MCF 10A (cell line): Measurements from ENCODE around the gene GAK. TPM values are rescaled to one million over a fixed set of nuclear protein-coding genes. Genes with fewer than 3 reads are reported as not detected.

Experiments
- BruUV-seq: library from RNA; stranded (reverse); fragments of 400-500 nt; replicated peaks from 2 replicates; lab custom pipeline; 2021; lab: Mats Ljungman, UMichigan
- CTCF ChIA-PET: fragments of 300-600 bp; sonication (Branson Sonifier 250); formaldehyde crosslinking; extraction: SDS; loops from one replicate; lab custom pipeline; 2021; ENCODE audit warnings: antibody characterized with exemption, inconsistent platforms; lab: Yijun Ruan, JAX
- POLR2A ChIA-PET: fragments of 300-600, 350-650 bp; sonication (Branson Sonifier 250); formaldehyde crosslinking; extraction: SDS; loops from one replicate; lab custom pipeline; 2020; ENCODE audit warnings: antibody characterized with exemption, inconsistent platforms; lab: Yijun Ruan, JAX
- DNase-seq: peaks from one replicate; pipeline ENCODE4 v3.0.0-alpha.2; 2018; ENCODE audit not compliant: unreplicated experiment
- H3K27ac Mint-ChIP-seq: one replicate; pipeline ENCODE4 v1.8.0; 2022; ENCODE audit warnings: mild to moderate bottlenecking, low read depth, mixed read lengths; ENCODE audit not compliant: unreplicated experiment
- H3K27me3 Mint-ChIP-seq: one replicate; pipeline ENCODE4 v1.8.0; 2022; ENCODE audit warnings: mixed read lengths; ENCODE audit not compliant: insufficient read depth, unreplicated experiment
- H3K36me3 Mint-ChIP-seq: one replicate; pipeline ENCODE4 v1.8.0; 2022; ENCODE audit warnings: mild to moderate bottlenecking, moderate library complexity, mixed read lengths; ENCODE audit not compliant: insufficient read depth, unreplicated experiment
- H3K4me1 Mint-ChIP-seq: one replicate; pipeline ENCODE4 v1.8.0; 2022; ENCODE audit warnings: mixed read lengths; ENCODE audit not compliant: insufficient read depth, unreplicated experiment
- H3K4me3 Mint-ChIP-seq: one replicate; pipeline ENCODE4 v1.8.0; 2022; ENCODE audit warnings: mild to moderate bottlenecking, moderate library complexity, mixed read lengths; ENCODE audit not compliant: unreplicated experiment
- H3K9me3 Mint-ChIP-seq: one replicate; pipeline ENCODE4 v1.8.0; 2022; ENCODE audit warnings: mixed read lengths; ENCODE audit not compliant: unreplicated experiment
- intact Hi-C: fragments of 100-400 bp; cut with micrococcal nuclease; formaldehyde crosslinking; loops from 2 replicates; pipeline ENCODE4 v1.14.1; 2022
- total RNA-seq: library from RNA; stranded (reverse); gene quantifications from 2 replicates; pipeline ENCODE4 v1.2.3, GENCODE V29; 2022
- TF ChIP-seq, protein P1 (sequence below): fragments of 200-600 bp; IDR thresholded peaks from one replicate; pipeline ENCODE4 v1.8.0; 2022; ENCODE audit warnings: antibody characterized with exemption, mild to moderate bottlenecking; ENCODE audit not compliant: unreplicated experiment

Gene GAK
- total RNA-seq, 1 experiment from 2014 or later = 72.9 TPM

DNA sequence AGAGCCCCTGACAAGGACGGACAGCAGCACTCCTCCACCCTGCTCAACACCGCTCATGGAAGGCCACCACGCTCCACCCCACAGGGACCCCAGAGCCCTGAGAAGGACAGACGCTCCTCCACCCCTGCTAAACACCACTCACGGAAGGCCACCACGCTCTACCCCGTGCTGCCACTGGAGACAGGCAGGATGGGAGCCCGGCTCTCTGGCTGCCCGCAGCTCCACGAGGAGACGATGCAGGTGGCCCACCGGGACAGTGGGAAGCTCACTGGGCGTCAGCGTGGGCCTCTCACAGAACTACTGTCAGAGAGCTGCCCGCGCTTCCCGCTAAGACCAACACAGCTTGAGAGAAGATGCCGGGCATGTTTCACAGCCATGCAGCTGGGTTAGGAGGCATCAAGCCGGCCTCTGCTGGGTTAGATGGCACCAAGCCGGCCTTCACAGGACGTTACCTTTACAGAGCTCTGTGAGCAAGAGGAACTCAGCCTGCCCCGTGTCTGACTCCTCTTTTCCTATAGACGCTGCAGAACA, 20.8 kb downstream of the GAK start:
- BruUV-seq = no TSS peak
- TF ChIP-seq, protein P1, sequence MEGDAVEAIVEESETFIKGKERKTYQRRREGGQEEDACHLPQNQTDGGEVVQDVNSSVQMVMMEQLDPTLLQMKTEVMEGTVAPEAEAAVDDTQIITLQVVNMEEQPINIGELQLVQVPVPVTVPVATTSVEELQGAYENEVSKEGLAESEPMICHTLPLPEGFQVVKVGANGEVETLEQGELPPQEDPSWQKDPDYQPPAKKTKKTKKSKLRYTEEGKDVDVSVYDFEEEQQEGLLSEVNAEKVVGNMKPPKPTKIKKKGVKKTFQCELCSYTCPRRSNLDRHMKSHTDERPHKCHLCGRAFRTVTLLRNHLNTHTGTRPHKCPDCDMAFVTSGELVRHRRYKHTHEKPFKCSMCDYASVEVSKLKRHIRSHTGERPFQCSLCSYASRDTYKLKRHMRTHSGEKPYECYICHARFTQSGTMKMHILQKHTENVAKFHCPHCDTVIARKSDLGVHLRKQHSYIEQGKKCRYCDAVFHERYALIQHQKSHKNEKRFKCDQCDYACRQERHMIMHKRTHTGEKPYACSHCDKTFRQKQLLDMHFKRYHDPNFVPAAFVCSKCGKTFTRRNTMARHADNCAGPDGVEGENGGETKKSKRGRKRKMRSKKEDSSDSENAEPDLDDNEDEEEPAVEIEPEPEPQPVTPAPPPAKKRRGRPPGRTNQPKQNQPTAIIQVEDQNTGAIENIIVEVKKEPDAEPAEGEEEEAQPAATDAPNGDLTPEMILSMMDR = no peak
- CTCF ChIA-PET = no interaction called here
- no peak overlapping the region for H3K4me3 Mint-ChIP-seq
- peaks cover 13% of the 10 kb centered on the region for H3K36me3 Mint-ChIP-seq
- H3K4me1 Mint-ChIP-seq = no peaks in the 10 kb centered on the region
- POLR2A ChIA-PET = interaction anchor here (1.0 to 1.1 kb wide), 2 partner anchors 9 to 21 kb away, joined by 3 to 4 read pairs; partner anchors contain the start of genes GAK and TMEM175
- DNase-seq = no peak
- intact Hi-C loops = no loop called here
- no peaks in the 10 kb centered on the region for H3K9me3 Mint-ChIP-seq
- no peaks in the 10 kb centered on the region for H3K27me3 Mint-ChIP-seq
- no peak overlapping the region for H3K27ac Mint-ChIP-seq

DNA sequence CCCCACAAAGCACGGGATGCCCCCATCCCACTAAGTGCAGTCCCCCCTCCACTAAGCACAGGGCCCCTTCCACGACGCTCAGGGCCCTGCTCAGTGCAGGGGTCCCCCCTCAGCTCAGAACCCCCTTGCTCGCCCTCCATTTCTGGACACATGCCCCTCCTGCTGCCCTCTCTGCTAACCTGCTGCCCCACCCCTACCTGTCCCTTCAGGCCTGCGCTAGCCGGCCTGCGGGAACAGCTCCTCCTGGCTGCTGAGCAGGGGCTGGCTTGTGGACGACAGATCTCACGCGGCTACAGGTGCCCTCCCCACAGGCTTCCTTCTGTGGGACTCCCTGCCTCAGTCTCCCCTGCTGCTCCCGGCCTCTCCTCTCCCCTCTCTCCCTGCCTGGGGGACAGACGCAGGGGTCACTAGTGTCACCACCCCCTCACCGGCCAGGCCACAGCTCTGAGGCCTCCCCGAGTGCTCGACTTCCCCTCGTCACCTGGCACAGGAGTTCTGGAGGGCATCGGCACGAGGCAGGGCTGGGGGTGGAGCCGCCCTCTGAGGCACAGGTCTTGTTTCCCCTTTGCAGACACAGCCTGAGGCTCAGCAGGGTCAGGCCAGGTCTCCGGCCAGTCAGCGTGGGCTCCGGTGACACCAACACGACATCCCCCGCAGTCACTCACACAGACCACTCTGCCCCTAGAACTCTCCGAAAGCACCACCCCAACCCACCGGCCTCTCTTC, 21.6 kb downstream of the GAK start:
- POLR2A ChIA-PET = interaction anchor here (1.1 kb wide), 1 partner anchor 9 kb away, joined by 3 read pairs; no protein-coding TSS in a partner anchor
- no peak overlapping the region for H3K27ac Mint-ChIP-seq
- no TSS peak for BruUV-seq

DNA sequence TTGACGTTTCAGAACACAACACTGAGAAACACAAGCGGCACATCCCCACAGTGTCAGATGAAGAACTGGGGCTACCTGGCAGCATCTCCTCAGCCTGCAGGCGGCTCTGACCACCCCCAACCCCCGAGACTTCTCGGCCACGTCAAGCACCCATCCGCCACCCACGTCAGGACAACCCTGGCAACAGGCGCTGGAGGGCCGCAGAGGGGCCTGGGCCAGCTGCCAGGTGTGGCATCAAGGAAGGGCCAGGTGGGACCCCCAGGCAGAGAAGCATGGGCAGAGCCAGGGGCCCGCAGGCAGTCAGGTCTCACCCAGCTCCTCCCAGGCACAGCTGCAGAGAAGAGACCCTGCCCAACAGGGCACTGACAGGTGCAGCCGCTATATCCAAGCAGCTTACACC, 22.3 kb downstream of the GAK start:
- Mint-ChIP-seq H3K36me3 (peaks cover 18% of the 10 kb centered on the region), H3K4me1 (no peaks in the 10 kb centered on the region), H3K9me3 (no peaks in the 10 kb centered on the region), H3K4me3 (no peak overlapping the region), H3K27ac (no peak overlapping the region), H3K27me3 (no peaks in the 10 kb centered on the region)
- ChIA-PET POLR2A (no interaction called here), CTCF (interaction anchor here (0.6 kb wide), 1 partner anchor 220 kb away, joined by 5 read pairs; no protein-coding TSS in a partner anchor)
- intact Hi-C loops = no loop called here
- DNase-seq = no peak
- no TSS peak for BruUV-seq
- TF ChIP-seq, protein P1 = no peak

More for the DNA sequence above, 21.6 kb downstream of the GAK start:
- peaks cover 18% of the 10 kb centered on the region for H3K36me3 Mint-ChIP-seq
- no peaks in the 10 kb centered on the region for H3K27me3 Mint-ChIP-seq
- no peaks in the 10 kb centered on the region for H3K4me1 Mint-ChIP-seq
- CTCF ChIA-PET = interaction anchor here (0.6 kb wide), 1 partner anchor 221 kb away, joined by 5 read pairs; no protein-coding TSS in a partner anchor
- TF ChIP-seq, protein P1 = no peak
- intact Hi-C loops = no loop called here
- no peak overlapping the region for H3K4me3 Mint-ChIP-seq
- H3K9me3 Mint-ChIP-seq = no peaks in the 10 kb centered on the region
- DNase-seq = no peak

DNA sequence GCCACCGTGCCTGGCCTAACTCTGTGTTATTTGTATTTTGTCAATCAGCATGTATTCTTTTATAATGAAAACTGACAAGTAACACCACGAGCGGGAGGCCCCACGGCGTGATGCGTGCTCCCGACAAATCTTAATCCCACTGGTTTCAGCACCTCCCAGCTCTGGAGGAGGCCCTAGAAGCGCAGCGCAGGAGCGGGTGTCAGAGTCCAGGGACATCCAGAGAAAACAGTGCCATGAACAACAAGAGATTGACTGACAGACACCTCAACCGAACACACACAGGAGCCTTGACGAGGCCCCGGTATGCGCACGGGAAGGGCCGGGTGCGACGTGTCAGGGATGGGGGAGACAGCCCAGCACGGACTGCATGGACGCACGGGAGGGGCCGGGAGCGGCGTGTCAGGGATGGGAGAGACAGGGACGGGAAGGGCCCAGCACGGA, 23.0 kb downstream of the GAK start:
- no peaks in the 10 kb centered on the region for H3K27me3 Mint-ChIP-seq
- H3K36me3 Mint-ChIP-seq = peaks cover 18% of the 10 kb centered on the region
- ChIA-PET CTCF (no interaction called here), POLR2A (no interaction called here)
- no peaks in the 10 kb centered on the region for H3K9me3 Mint-ChIP-seq
- DNase-seq = no peak
- no peaks in the 10 kb centered on the region for H3K4me1 Mint-ChIP-seq
- TF ChIP-seq, protein P1 = no peak
- H3K27ac Mint-ChIP-seq = no peak overlapping the region
- intact Hi-C loops = no loop called here
- H3K4me3 Mint-ChIP-seq = no peak overlapping the region
- no TSS peak for BruUV-seq
